Measurements from ENCODE around the gene TUBB3. TPM values are rescaled to one million over a fixed set of nuclear protein-coding genes. Genes with fewer than 3 reads are reported as not detected.

TUBB3 gene
- total RNA-seq, 1 experiment from 2014 or later, result 209 TPM

DNA sequence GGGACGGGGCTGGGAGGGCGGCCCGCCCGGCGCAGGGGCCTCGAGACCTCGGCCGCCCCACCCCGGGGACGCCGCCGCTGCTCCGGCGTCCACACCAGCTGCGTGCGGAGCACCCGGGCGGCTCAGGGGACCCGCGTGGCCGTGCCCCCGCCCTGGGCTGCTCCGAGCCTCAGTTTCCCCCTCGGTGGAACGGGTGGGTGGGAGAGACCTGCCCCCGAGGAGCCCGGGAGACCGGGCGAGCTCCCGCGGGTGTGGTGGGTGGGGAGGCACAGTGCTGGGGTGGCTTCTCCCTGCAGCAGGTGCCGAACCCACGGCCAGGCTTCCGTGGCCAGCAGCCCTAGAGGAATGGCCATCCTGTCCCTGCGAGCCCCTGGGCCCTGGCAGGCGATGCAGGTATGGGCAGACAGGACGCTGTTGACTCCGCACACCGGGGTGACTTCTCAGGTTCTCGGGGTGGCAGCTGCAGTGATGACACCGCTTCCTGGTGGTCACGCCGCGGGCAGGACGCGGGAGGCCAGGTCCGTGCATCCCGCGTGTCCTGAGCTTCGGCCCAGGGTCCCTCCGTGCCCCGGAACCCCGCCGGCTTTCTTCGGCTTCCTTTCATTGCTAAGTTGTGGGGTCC is 26.1 kb downstream of the TUBB3 start:
- Mint-ChIP-seq H3K9me3 (no peaks in the 10 kb centered on the region), H3K27ac (no peak overlapping the region; the same call in 1 of the 2 replicates), H3K4me3 (peak overlapping the region; percentile 75), H3K4me1 (peaks cover 6% of the 10 kb centered on the region; the same call in 1 of the 2 replicates), H3K36me3 (no peaks in the 10 kb centered on the region), H3K27me3 (ENCODE audit: low read depth) (peaks cover 47% of the 10 kb centered on the region)
- ATAC-seq (no peak), DNase-seq (ENCODE audit: low spot score) (no peak)
- TF ChIP-seq PRRX2 (CRISPR knock-in tag; IDR thresholded peaks at IDR 0.05), result no peak
- TF ChIP-seq, protein P1, sequence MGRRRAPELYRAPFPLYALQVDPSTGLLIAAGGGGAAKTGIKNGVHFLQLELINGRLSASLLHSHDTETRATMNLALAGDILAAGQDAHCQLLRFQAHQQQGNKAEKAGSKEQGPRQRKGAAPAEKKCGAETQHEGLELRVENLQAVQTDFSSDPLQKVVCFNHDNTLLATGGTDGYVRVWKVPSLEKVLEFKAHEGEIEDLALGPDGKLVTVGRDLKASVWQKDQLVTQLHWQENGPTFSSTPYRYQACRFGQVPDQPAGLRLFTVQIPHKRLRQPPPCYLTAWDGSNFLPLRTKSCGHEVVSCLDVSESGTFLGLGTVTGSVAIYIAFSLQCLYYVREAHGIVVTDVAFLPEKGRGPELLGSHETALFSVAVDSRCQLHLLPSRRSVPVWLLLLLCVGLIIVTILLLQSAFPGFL (CRISPR knock-in tag; IDR thresholded peaks at IDR 0.05; ENCODE audit: borderline replicate concordance), result no peak
- no peak for TF ChIP-seq MYBL2 (CRISPR knock-in tag; IDR thresholded peaks at IDR 0.05)
- TF ChIP-seq NR3C1 (CRISPR knock-in tag; conservative IDR thresholded peaks at IDR 0.05; ENCODE audit: low read depth), result no peak
- TF ChIP-seq, protein P2, sequence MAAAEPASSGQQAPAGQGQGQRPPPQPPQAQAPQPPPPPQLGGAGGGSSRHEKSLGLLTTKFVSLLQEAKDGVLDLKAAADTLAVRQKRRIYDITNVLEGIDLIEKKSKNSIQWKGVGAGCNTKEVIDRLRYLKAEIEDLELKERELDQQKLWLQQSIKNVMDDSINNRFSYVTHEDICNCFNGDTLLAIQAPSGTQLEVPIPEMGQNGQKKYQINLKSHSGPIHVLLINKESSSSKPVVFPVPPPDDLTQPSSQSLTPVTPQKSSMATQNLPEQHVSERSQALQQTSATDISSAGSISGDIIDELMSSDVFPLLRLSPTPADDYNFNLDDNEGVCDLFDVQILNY (CRISPR knock-in tag; IDR thresholded peaks at IDR 0.05), result no peak
- TF ChIP-seq CBFB (CRISPR knock-in tag; IDR thresholded peaks at IDR 0.05; ENCODE audit: low read depth), result no peak
- TF ChIP-seq, protein P3, sequence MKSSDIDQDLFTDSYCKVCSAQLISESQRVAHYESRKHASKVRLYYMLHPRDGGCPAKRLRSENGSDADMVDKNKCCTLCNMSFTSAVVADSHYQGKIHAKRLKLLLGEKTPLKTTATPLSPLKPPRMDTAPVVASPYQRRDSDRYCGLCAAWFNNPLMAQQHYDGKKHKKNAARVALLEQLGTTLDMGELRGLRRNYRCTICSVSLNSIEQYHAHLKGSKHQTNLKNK (CRISPR knock-in tag; IDR thresholded peaks at IDR 0.05), result no peak
- no peak for TF ChIP-seq HMGA2 (CRISPR knock-in tag; IDR thresholded peaks at IDR 0.05)
- no peak for TF ChIP-seq ETV6 (CRISPR knock-in tag; IDR thresholded peaks at IDR 0.05)
- TF ChIP-seq EMX1 (CRISPR knock-in tag; IDR thresholded peaks at IDR 0.05), result no peak
- TF ChIP-seq ZBTB21 (CRISPR knock-in tag; IDR thresholded peaks at IDR 0.05; ENCODE audit: borderline replicate concordance), result no peak
- no peak for TF ChIP-seq GRHL2 (CRISPR knock-in tag; IDR thresholded peaks at IDR 0.05; ENCODE audit: insufficient replicate concordance, severe bottlenecking)
- no peak for TF ChIP-seq ZNF416 (CRISPR knock-in tag; IDR thresholded peaks at IDR 0.05)
- no peak for TF ChIP-seq ZNF317 (CRISPR knock-in tag; IDR thresholded peaks at IDR 0.05; ENCODE audit: borderline replicate concordance, low read depth)
- CTCF ChIA-PET, result interaction anchor here (0.7 to 4.4 kb wide), 6 partner anchors 27 to 71 kb away, joined by 3 to 17 read pairs (median 4); partner anchors contain the start of genes DBNDD1 and MC1R
- POLR2A ChIA-PET, result no interaction called here

DNA sequence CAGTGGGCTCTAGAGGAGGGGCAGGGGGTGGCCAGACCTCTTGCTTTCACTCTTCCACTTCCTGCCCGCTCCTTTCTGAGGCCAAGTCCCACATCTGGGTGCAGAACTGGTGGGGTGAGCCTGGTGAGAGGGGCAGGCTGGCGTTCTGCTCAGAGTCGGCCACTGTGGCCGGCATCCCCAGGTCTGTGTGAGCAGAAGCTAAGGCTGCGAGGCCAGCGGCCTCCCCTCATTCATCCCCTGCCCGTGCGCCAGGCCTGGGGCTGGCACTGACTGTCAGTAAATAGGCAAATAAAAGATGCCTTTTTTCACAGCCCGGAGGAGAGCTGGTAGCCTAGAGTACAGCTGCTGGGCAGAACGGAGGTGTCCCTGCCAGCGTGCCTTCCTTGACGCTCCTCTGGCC is 26.6 kb downstream of the TUBB3 start:
- Mint-ChIP-seq H3K36me3 (no peaks in the 10 kb centered on the region), H3K27me3 (ENCODE audit: low read depth) (peaks cover 44% of the 10 kb centered on the region), H3K9me3 (no peaks in the 10 kb centered on the region), H3K27ac (no peak overlapping the region; the same call in 1 of the 2 replicates), H3K4me3 (peak overlapping the region; percentile 75), H3K4me1 (peaks cover 6% of the 10 kb centered on the region; the same call in 1 of the 2 replicates)
- ATAC-seq, result no peak
- ChIA-PET POLR2A (no interaction called here), CTCF (interaction anchor here (0.7 to 4.4 kb wide), 6 partner anchors 28 to 70 kb away, joined by 3 to 17 read pairs (median 3); partner anchors contain the start of gene MC1R)
- DNase-seq (ENCODE audit: low spot score), result no peak
- TF ChIP-seq, protein P4, sequence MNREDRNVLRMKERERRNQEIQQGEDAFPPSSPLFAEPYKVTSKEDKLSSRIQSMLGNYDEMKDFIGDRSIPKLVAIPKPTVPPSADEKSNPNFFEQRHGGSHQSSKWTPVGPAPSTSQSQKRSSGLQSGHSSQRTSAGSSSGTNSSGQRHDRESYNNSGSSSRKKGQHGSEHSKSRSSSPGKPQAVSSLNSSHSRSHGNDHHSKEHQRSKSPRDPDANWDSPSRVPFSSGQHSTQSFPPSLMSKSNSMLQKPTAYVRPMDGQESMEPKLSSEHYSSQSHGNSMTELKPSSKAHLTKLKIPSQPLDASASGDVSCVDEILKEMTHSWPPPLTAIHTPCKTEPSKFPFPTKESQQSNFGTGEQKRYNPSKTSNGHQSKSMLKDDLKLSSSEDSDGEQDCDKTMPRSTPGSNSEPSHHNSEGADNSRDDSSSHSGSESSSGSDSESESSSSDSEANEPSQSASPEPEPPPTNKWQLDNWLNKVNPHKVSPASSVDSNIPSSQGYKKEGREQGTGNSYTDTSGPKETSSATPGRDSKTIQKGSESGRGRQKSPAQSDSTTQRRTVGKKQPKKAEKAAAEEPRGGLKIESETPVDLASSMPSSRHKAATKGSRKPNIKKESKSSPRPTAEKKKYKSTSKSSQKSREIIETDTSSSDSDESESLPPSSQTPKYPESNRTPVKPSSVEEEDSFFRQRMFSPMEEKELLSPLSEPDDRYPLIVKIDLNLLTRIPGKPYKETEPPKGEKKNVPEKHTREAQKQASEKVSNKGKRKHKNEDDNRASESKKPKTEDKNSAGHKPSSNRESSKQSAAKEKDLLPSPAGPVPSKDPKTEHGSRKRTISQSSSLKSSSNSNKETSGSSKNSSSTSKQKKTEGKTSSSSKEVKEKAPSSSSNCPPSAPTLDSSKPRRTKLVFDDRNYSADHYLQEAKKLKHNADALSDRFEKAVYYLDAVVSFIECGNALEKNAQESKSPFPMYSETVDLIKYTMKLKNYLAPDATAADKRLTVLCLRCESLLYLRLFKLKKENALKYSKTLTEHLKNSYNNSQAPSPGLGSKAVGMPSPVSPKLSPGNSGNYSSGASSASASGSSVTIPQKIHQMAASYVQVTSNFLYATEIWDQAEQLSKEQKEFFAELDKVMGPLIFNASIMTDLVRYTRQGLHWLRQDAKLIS (CRISPR knock-in tag; IDR thresholded peaks at IDR 0.05; ENCODE audit: borderline replicate concordance), result no peak
- TF ChIP-seq, protein P5, sequence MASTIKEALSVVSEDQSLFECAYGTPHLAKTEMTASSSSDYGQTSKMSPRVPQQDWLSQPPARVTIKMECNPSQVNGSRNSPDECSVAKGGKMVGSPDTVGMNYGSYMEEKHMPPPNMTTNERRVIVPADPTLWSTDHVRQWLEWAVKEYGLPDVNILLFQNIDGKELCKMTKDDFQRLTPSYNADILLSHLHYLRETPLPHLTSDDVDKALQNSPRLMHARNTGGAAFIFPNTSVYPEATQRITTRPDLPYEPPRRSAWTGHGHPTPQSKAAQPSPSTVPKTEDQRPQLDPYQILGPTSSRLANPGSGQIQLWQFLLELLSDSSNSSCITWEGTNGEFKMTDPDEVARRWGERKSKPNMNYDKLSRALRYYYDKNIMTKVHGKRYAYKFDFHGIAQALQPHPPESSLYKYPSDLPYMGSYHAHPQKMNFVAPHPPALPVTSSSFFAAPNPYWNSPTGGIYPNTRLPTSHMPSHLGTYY (CRISPR knock-in tag; IDR thresholded peaks at IDR 0.05), result no peak
- TF ChIP-seq ESRRA (CRISPR knock-in tag; IDR thresholded peaks at IDR 0.05; ENCODE audit: borderline replicate concordance) (no peak), OVOL2 (CRISPR knock-in tag; IDR thresholded peaks at IDR 0.05; ENCODE audit: borderline replicate concordance) (no peak)
- TF ChIP-seq, protein P6, sequence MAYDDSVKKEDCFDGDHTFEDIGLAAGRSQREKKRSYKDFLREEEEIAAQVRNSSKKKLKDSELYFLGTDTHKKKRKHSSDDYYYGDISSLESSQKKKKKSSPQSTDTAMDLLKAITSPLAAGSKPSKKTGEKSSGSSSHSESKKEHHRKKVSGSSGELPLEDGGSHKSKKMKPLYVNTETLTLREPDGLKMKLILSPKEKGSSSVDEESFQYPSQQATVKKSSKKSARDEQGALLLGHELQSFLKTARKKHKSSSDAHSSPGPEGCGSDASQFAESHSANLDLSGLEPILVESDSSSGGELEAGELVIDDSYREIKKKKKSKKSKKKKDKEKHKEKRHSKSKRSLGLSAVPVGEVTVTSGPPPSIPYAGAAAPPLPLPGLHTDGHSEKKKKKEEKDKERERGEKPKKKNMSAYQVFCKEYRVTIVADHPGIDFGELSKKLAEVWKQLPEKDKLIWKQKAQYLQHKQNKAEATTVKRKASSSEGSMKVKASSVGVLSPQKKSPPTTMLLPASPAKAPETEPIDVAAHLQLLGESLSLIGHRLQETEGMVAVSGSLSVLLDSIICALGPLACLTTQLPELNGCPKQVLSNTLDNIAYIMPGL (CRISPR knock-in tag; IDR thresholded peaks at IDR 0.05), result no peak
- TF ChIP-seq, protein P7, sequence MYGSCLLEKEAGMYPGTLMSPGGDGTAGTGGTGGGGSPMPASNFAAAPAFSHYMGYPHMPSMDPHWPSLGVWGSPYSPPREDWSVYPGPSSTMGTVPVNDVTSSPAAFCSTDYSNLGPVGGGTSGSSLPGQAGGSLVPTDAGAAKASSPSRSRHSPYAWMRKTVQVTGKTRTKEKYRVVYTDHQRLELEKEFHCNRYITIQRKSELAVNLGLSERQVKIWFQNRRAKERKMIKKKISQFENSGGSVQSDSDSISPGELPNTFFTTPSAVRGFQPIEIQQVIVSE (CRISPR knock-in tag; IDR thresholded peaks at IDR 0.05; ENCODE audit: borderline replicate concordance), result no peak
- TF ChIP-seq, protein P8, sequence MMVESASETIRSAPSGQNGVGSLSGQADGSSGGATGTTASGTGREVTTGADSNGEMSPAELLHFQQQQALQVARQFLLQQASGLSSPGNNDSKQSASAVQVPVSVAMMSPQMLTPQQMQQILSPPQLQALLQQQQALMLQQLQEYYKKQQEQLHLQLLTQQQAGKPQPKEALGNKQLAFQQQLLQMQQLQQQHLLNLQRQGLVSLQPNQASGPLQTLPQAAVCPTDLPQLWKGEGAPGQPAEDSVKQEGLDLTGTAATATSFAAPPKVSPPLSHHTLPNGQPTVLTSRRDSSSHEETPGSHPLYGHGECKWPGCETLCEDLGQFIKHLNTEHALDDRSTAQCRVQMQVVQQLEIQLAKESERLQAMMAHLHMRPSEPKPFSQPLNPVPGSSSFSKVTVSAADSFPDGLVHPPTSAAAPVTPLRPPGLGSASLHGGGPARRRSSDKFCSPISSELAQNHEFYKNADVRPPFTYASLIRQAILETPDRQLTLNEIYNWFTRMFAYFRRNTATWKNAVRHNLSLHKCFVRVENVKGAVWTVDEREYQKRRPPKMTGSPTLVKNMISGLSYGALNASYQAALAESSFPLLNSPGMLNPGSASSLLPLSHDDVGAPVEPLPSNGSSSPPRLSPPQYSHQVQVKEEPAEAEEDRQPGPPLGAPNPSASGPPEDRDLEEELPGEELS (CRISPR knock-in tag; IDR thresholded peaks at IDR 0.05), result no peak

Measured in WTC11 (cell line).